K562 (cell line): Measurements from ENCODE around the gene RAD23B. TPM values are rescaled to one million over a fixed set of nuclear protein-coding genes. Genes with fewer than 3 reads are reported as not detected.

Source experiments
- BDP1 ChIP-seq: IDR thresholded peaks from 3 replicates; pipeline ENCODE4 v1.6.1; 2011; ENCODE audit not compliant: insufficient read length, insufficient read depth
- JUND ChIP-seq, 2 experiments: IDR thresholded peaks; 2 replicates in 1 of 2; 3 replicates in 1 of 2; pipeline ENCODE4 v1.6.1; 2011; ENCODE audit warnings: borderline replicate concordance in 2 of 2, low read depth in 2 of 2, low read length in 2 of 2, improper control_type of control experiment in 1 of 2, missing biosample characterization in 1 of 2, missing genetic modification characterization in 1 of 2, missing genetic modification reagents in 1 of 2
- SETDB1 ChIP-seq: IDR thresholded peaks from one replicate; pipeline ENCODE4 v1.6.1; 2012; ENCODE audit warnings: low read length, control low read depth, inconsistent platforms
- ZFP1 ChIP-seq: fragments of 450-650 bp; formaldehyde crosslinking; IDR thresholded peaks from 2 replicates; pipeline ENCODE4 v1.4.0; 2020; ENCODE audit warnings: mild to moderate bottlenecking, mixed read lengths
- ZNF324 ChIP-seq: fragments of 250-450 bp; sonication (Bioruptor Pico); IDR thresholded peaks from 2 replicates; pipeline ENCODE4 v1.4.0; 2020; ENCODE audit warnings: mild to moderate bottlenecking
- polyA plus RNA-seq, 8 experiments: library from polyadenylated mRNA; depleted of rRNA in 4 of 8; stranded (reverse) in 5 of 8; unstranded in 3 of 8; fragments of >200 nt; fragmentation: Nextera tagmentation in 2 of 8; fragmentation: Illumina TruSeq in 1 of 8; extraction: Ambion mirVana in 2 of 8; extraction: Trizol in 1 of 8; gene quantifications; 2 replicates each; pipeline versions ENCODE4 v1.2.1 to v1.2.3, GENCODE V29; 2011 to 2014; ENCODE audit warnings: inconsistent platforms in 1 of 8, missing spikeins in 1 of 8
- total RNA-seq, 7 experiments: library from RNA; depleted of rRNA in 6 of 7; stranded (reverse); fragments of >200 nt in 6 of 7; fragmentation: Illumina TruSeq in 2 of 7; extraction: Trizol in 2 of 7; gene quantifications; 2 replicates each; pipeline versions ENCODE4 v1.2.1 to v1.2.3, GENCODE V29; 2011 to 2021; ENCODE audit warnings: low replicate concordance in 1 of 7
- TF ChIP-seq, protein P1 (sequence below), 2 experiments: fragments of 450-650 bp; formaldehyde crosslinking in 1 of 2; IDR thresholded peaks; 2 replicates each; pipeline versions ENCODE4 v1.4.0 to v1.6.1; 2014 to 2020; ENCODE audit warnings: mild to moderate bottlenecking in 2 of 2, borderline replicate concordance in 1 of 2, low read depth in 1 of 2

RAD23B gene
- total and polyA plus RNA-seq, 9 of the 15 experiments (the other 6 are each of a cell fraction or from before 2014, with no cell fraction given) = 14.5 to 184 (median 114) TPM

DNA sequence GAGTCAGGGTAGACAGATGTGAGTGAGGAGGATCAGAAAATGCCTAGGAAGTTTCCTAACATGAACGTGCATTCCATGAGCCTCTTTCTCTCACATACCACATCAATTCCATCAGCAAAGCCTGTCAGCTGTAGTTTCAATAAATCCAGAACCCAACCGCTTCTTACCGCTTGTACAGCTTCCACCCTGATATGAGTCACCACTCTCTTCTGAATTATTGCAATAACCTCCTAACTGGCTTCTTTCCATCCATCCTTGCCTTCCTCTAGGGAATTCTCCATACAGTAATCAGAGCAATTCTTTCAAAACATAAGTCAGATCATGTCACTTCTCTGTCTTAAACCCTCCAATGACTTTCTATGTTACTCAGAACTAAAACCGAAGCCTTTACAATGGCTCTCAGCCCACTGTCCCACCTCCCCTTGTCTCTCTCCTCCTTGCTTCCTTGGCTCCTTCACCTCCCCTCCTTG lies 8.1 kb upstream of the RAD23B start (continued):
- TF ChIP-seq, protein P1, sequence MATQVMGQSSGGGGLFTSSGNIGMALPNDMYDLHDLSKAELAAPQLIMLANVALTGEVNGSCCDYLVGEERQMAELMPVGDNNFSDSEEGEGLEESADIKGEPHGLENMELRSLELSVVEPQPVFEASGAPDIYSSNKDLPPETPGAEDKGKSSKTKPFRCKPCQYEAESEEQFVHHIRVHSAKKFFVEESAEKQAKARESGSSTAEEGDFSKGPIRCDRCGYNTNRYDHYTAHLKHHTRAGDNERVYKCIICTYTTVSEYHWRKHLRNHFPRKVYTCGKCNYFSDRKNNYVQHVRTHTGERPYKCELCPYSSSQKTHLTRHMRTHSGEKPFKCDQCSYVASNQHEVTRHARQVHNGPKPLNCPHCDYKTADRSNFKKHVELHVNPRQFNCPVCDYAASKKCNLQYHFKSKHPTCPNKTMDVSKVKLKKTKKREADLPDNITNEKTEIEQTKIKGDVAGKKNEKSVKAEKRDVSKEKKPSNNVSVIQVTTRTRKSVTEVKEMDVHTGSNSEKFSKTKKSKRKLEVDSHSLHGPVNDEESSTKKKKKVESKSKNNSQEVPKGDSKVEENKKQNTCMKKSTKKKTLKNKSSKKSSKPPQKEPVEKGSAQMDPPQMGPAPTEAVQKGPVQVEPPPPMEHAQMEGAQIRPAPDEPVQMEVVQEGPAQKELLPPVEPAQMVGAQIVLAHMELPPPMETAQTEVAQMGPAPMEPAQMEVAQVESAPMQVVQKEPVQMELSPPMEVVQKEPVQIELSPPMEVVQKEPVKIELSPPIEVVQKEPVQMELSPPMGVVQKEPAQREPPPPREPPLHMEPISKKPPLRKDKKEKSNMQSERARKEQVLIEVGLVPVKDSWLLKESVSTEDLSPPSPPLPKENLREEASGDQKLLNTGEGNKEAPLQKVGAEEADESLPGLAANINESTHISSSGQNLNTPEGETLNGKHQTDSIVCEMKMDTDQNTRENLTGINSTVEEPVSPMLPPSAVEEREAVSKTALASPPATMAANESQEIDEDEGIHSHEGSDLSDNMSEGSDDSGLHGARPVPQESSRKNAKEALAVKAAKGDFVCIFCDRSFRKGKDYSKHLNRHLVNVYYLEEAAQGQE (IDR thresholded peaks at IDR 0.05; ENCODE audit: borderline replicate concordance) = peak; percentile 52
- TF ChIP-seq, protein P1 (CRISPR knock-in tag; IDR thresholded peaks at IDR 0.05; ENCODE audit: low read depth) = no peak
- TF ChIP-seq ZFP1 (CRISPR knock-in tag) (no peak), ZNF324 (CRISPR knock-in tag) (peak; percentile 72), BDP1 (no peak), JUND (IDR thresholded peaks at IDR 0.05; ENCODE audit: borderline replicate concordance, low read depth, low read length) (peak; percentile 30; the same call in 1 of the 2 replicates), JUND (tag; IDR thresholded peaks at IDR 0.05; ENCODE audit: borderline replicate concordance, low read depth, low read length) (0 out of 3 replicates have a peak, but pooled peaks have one; percentile 25), SETDB1 (no peak)
